PC-9 (cell line): ENCODE measurements around the gene SLC12A9. TPM values are rescaled to one million over a fixed set of nuclear protein-coding genes. Genes with fewer than 3 reads are reported as not detected.

ENCODE experiments used
- BruUV-seq: library from RNA; stranded (reverse); fragments of 400-500 nt; replicated peaks from 2 replicates; lab custom pipeline; 2021; lab: Mats Ljungman, UMichigan
- CTCF ChIA-PET: fragments of 300-600 bp; sonication (Branson Sonifier 250); formaldehyde crosslinking; loops from one replicate; lab custom pipeline; 2022; ENCODE audit warnings: antibody characterized with exemption; lab: Charles Lee
- POLR2A ChIA-PET: fragments of 300-600 bp; sonication (Branson Sonifier 250); formaldehyde crosslinking; loops from one replicate; lab custom pipeline; 2022; ENCODE audit warnings: antibody characterized with exemption; ENCODE audit not compliant: unreplicated experiment; lab: Charles Lee
- DNase-seq, 2 experiments: peaks; one replicate each; pipeline versions ENCODE4 v3.0.0 to v3.0.0-alpha.2; 2015 to 2022; ENCODE audit warnings: mixed read lengths in 1 of 2
- H2AFZ ChIP-seq: fragments of 200-600 bp; sonication (generic); 2 replicates; pipeline ENCODE4 v1.8.1; 2017; ENCODE audit warnings: antibody characterized with exemption
- H3F3A ChIP-seq: fragments of 200-600 bp; sonication (generic); 2 replicates; pipeline ENCODE4 v1.8.1; 2017; ENCODE audit warnings: antibody characterized with exemption, mild to moderate bottlenecking, low read depth; ENCODE audit not compliant: insufficient read depth
- H3K27ac ChIP-seq: fragments of 200-600 bp; sonication (generic); 2 replicates; pipeline ENCODE4 v1.6.1; 2016; ENCODE audit warnings: mixed run types
- H3K27me3 ChIP-seq: fragments of 200-600 bp; sonication (generic); 2 replicates; pipeline ENCODE4 v1.6.1; 2016; ENCODE audit warnings: low read depth, mixed run types; ENCODE audit not compliant: insufficient read depth
- H3K36me3 ChIP-seq: fragments of 200-600 bp; sonication (generic); 2 replicates; pipeline ENCODE4 v1.6.1; 2016; ENCODE audit warnings: low read depth, mixed run types
- H3K4me1 ChIP-seq: fragments of 200-600 bp; sonication (generic); replicated peaks from 2 replicates; pipeline ENCODE4 v1.6.1; 2016; ENCODE audit warnings: mixed run types; ENCODE audit not compliant: insufficient read depth
- H3K4me2 ChIP-seq: fragments of 200-600 bp; sonication (generic); 2 replicates; pipeline ENCODE4 v1.6.1; 2017; ENCODE audit warnings: mixed run types
- H3K4me3 ChIP-seq: fragments of 200-600 bp; sonication (generic); 2 replicates; pipeline ENCODE4 v1.6.1; 2016; ENCODE audit warnings: mixed run types
- H3K79me2 ChIP-seq: fragments of 200-600 bp; sonication (generic); 2 replicates; pipeline ENCODE4 v1.6.1; 2017; ENCODE audit warnings: low read depth, mixed run types
- H3K9me2 ChIP-seq: fragments of 200-600 bp; sonication (generic); 2 replicates; pipeline ENCODE4 v1.8.1; 2017; ENCODE audit warnings: mild to moderate bottlenecking; ENCODE audit not compliant: insufficient read depth
- H3K9me3 ChIP-seq: fragments of 200-600 bp; sonication (generic); 2 replicates; pipeline ENCODE4 v1.8.1; 2016; ENCODE audit warnings: low read depth; ENCODE audit not compliant: insufficient read depth
- H4K20me1 ChIP-seq: fragments of 200-600 bp; sonication (generic); 2 replicates; pipeline ENCODE4 v1.8.1; 2017; ENCODE audit not compliant: insufficient read depth
- EZH2 ChIP-seq: fragments of 200-600 bp; sonication (generic); IDR thresholded peaks from 2 replicates; pipeline ENCODE4 v1.8.0; 2017; ENCODE audit warnings: antibody characterized with exemption, low read depth
- intact Hi-C: fragments of 100-400 bp; cut with micrococcal nuclease; formaldehyde crosslinking; loops from one replicate; pipeline ENCODE4 v1.10.0; 2022; ENCODE audit not compliant: unreplicated experiment
- total RNA-seq: library from RNA; stranded (reverse); gene quantifications from 2 replicates; pipeline ENCODE4 v1.2.3, GENCODE V29; 2021
- TF ChIP-seq, protein P1 (sequence below): fragments of 200-600 bp; sonication (generic); conservative IDR thresholded peaks from 2 replicates; pipeline ENCODE4 v1.6.1; 2017; ENCODE audit warnings: mixed run types, antibody characterized with exemption, mild to moderate bottlenecking, moderate library complexity

The SLC12A9 gene
- total RNA-seq, 1 experiment from 2014 or later: 36.7 TPM

- no TSS peak for BruUV-seq
Measured at GRCh38 chr7:100893318-100893895, 40.9 kb downstream of the SLC12A9 start.

DNA sequence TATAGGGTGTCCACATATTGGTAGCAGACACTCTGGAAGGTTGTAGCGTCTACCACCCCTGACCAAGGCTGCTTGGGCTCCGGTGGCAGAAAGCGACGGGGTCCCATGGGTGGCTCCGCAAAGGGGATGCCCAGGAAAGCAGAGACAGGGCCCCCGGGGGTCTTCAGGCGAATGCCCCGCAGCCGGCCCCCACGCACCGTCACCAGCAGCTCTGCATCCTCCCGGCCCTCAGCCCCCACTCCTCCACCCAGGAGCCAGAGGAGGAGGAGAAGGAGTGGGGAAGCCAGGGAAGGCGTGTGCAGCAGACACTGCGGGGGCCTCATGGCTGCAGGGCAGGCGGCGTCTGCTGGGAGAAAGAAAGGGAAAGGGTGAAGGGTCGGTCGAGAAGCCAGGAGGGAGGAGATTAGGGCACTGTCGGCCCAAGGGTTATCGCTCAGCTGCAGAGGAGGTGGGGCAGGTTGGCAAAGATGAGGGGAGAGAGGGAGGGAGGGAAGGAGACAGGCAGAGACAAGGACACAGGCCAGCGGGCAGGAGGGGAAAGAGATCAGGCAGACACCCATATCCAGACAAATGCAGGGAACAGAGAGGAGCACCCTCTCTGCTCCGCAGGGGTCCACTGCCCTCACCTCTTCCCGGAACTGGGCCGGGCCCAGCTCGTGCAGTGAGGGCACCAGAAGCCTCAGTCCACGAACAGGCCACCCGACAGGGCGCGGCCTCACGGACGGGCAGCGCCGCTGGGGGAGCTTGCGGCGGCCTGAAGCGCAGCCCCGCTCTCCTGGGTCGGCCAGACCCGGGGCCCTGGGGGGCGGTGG is 41.6 kb downstream of the SLC12A9 start:
- H3K4me3 ChIP-seq: no peak overlapping the region
- no TSS peak for BruUV-seq
- no peaks in the 10 kb centered on the region for H3K9me3 ChIP-seq
- peaks cover 4% of the 10 kb centered on the region for H3K79me2 ChIP-seq
- H3K4me1 ChIP-seq: peaks cover 18% of the 10 kb centered on the region
- H2AFZ ChIP-seq: no peak overlapping the region
- no peak for TF ChIP-seq EZH2
- TF ChIP-seq, protein P1, sequence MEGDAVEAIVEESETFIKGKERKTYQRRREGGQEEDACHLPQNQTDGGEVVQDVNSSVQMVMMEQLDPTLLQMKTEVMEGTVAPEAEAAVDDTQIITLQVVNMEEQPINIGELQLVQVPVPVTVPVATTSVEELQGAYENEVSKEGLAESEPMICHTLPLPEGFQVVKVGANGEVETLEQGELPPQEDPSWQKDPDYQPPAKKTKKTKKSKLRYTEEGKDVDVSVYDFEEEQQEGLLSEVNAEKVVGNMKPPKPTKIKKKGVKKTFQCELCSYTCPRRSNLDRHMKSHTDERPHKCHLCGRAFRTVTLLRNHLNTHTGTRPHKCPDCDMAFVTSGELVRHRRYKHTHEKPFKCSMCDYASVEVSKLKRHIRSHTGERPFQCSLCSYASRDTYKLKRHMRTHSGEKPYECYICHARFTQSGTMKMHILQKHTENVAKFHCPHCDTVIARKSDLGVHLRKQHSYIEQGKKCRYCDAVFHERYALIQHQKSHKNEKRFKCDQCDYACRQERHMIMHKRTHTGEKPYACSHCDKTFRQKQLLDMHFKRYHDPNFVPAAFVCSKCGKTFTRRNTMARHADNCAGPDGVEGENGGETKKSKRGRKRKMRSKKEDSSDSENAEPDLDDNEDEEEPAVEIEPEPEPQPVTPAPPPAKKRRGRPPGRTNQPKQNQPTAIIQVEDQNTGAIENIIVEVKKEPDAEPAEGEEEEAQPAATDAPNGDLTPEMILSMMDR: no peak
- H3K4me2 ChIP-seq: peak overlapping the region; percentile 63
- H3K9me2 ChIP-seq: no peaks in the 10 kb centered on the region
- ChIA-PET POLR2A (interaction anchor here (0.9 kb wide), 1 partner anchor 324 kb away, joined by 3 read pairs; the partner anchor contains the start of gene ZNHIT1), CTCF (interaction anchor here (0.6 to 0.7 kb wide), 2 partner anchors 335 to 360 kb away, joined by 4 to 6 read pairs; no protein-coding TSS in a partner anchor)
- H3K27me3 ChIP-seq: peaks cover 11% of the 10 kb centered on the region; the same call in 1 of the 2 replicates
- no peaks in the 10 kb centered on the region for H3K36me3 ChIP-seq
- no peak overlapping the region for H3K27ac ChIP-seq
- intact Hi-C loops: loop anchor here (1.0 to 10.0 kb wide), 6 partner anchors 67 to 641 kb away; partner anchors contain the start of gene EPHB4
- no peaks in the 10 kb centered on the region for H4K20me1 ChIP-seq
- H3F3A ChIP-seq: peaks cover 26% of the 10 kb centered on the region; the same call in 1 of the 2 replicates
- DNase-seq: no peak

More at GRCh38 chr7:100893318-100893895, 40.9 kb downstream of the SLC12A9 start:
- Histone ChIP-seq H3K9me2 (no peaks in the 10 kb centered on the region), H3K27me3 (peaks cover 11% of the 10 kb centered on the region; the same call in 1 of the 2 replicates), H3K79me2 (peaks cover 11% of the 10 kb centered on the region), H3K4me1 (peaks cover 18% of the 10 kb centered on the region), H3K9me3 (no peaks in the 10 kb centered on the region), H3K27ac (no peak overlapping the region), H3F3A (peaks cover 30% of the 10 kb centered on the region; the same call in 1 of the 2 replicates), H3K4me3 (no peak overlapping the region), H4K20me1 (no peaks in the 10 kb centered on the region), H3K36me3 (peaks cover 1% of the 10 kb centered on the region), H2AFZ (no peak overlapping the region), H3K4me2 (no peak overlapping the region)
- POLR2A ChIA-PET: interaction anchor here (0.6 kb wide), 1 partner anchor 58 kb away, joined by 4 read pairs; no protein-coding TSS in a partner anchor
- no peak for DNase-seq
- intact Hi-C loops: loop anchor here (5.0 to 10.0 kb wide), 4 partner anchors 66 to 641 kb away; partner anchors contain the start of gene EPHB4
- TF ChIP-seq, protein P1: no peak
- no peak for TF ChIP-seq EZH2
- CTCF ChIA-PET: interaction anchor here (0.7 kb wide), 1 partner anchor 335 kb away, joined by 6 read pairs; no protein-coding TSS in a partner anchor
